Activated CD8-positive, alpha-beta memory T cell treated with anti-CD3 and anti-CD28 coated beads for 48 hours (primary cell): ENCODE results near the gene PSD4.

Experiments used
- DNase-seq, 3 experiments: peaks; one replicate each; pipeline ENCODE4 v3.0.0-alpha.2; 2020; ENCODE audit warnings: low read depth in 2 of 3, low spot score in 2 of 3

PSD4 gene

GRCh38 chr2:113203217-113203530 lies 29.4 kb downstream of the PSD4 start:
- DNase-seq = no peak

GRCh38 chr2:113203901-113204519 lies 30.2 kb downstream of the PSD4 start:
- DNase-seq = peak in 2 of 3 experiments; percentile 32 to 46

GRCh38 chr2:113206251-113206650 lies 32.5 kb downstream of the PSD4 start:
- DNase-seq = no peak

- DNase-seq = no peak
These were observed 33.2 kb downstream of the PSD4 start for GRCh38 chr2:113207021-113207420.

- DNase-seq = no peak
These were observed 34.6 kb downstream of the PSD4 start for GRCh38 chr2:113208396-113208795.

GRCh38 chr2:113209011-113209645 lies 35.4 kb downstream of the PSD4 start:
- DNase-seq = no peak

- no peak for DNase-seq
These were observed 35.9 kb downstream of the PSD4 start for GRCh38 chr2:113209646-113210171.

GRCh38 chr2:113211226-113212105 lies 37.7 kb downstream of the PSD4 start:
- no peak for DNase-seq

GRCh38 chr2:113212245-113213060 lies 38.7 kb downstream of the PSD4 start:
- no peak for DNase-seq

GRCh38 chr2:113213061-113213930 lies 39.5 kb downstream of the PSD4 start:
- DNase-seq = no peak

GRCh38 chr2:113214141-113214540 lies 40.4 kb downstream of the PSD4 start:
- DNase-seq = no peak

- no peak for DNase-seq
These were observed 41.3 kb downstream of the PSD4 start for GRCh38 chr2:113215056-113215455.

- no peak for DNase-seq
These were observed 42.5 kb downstream of the PSD4 start for GRCh38 chr2:113216321-113216720.

- no peak for DNase-seq
These were observed 43.2 kb downstream of the PSD4 start for GRCh38 chr2:113216891-113217454.

- DNase-seq = no peak
These were observed 43.9 kb downstream of the PSD4 start for GRCh38 chr2:113217455-113218282.

GRCh38 chr2:113218283-113219091 lies 44.7 kb downstream of the PSD4 start:
- no peak for DNase-seq

GRCh38 chr2:113219092-113219441 lies 45.3 kb downstream of the PSD4 start:
- DNase-seq = no peak

- no peak for DNase-seq
These were observed 45.7 kb downstream of the PSD4 start for GRCh38 chr2:113219525-113219888.
